ENCODE measurements around the gene AFF3. TPM values are rescaled to one million over a fixed set of nuclear protein-coding genes. Genes with fewer than 3 reads are reported as not detected.

Gene AFF3
- total and polyA plus RNA-seq, 2 of the 4 experiments (the other 2 are of a cell fraction) = 12.9 to 14.3 TPM

DNA sequence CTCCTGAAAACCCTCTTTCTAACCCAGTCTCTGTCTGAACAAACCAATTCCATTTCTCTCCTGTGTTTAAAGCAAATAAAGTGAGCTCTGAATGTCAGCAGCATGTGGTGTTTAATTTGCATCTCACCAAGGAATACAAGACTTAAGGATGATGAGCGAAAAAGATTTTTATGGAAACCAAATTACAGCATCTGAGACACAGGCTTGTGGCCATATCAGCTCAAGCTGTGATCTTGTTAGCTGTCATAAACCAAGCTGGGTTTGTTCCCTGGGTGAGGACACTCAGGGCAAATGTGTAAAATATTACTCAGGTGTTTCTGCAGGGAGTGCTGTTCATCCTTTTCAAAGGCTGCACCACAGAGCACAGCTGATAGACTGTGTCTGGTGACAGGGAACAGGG is 523.2 kb downstream of the AFF3 start:
- dilution Hi-C loops (cut with HindIII; ENCODE audit: low sequenced_read_pairs, unreplicated experiment) (no loop called here), in situ Hi-C loops (cut with MboI; ENCODE audit: low sequenced_read_pairs) (no loop called here), intact Hi-C loops (cut with micrococcal nuclease) (no loop called here)
- Histone ChIP-seq H2BK20ac (ENCODE audit: low read depth, low read length) (no peak overlapping the region), H3K9me3 (ENCODE audit: control insufficient read depth, insufficient read depth, low read length) (no peaks in the 10 kb centered on the region), H3K4me2 (ENCODE audit: low read depth, low read length) (no peak overlapping the region), H3K79me1 (ENCODE audit: low read depth in 1 of 2, low read length in 2 of 2) (no peaks in the 10 kb centered on the region), H4K8ac (ENCODE audit: low read depth in 2 of 2, low read length in 2 of 2) (no peak overlapping the region), H3K4me3 (ENCODE audit: insufficient read depth, low read depth, low read length) (no peak overlapping the region), H4K91ac (ENCODE audit: insufficient read depth, low read depth, low read length) (no peak overlapping the region), H3K36me3 (ENCODE audit: control insufficient read depth, insufficient read depth, low read length) (peaks cover 7% of the 10 kb centered on the region; the same call in 1 of the 2 replicates), H2BK15ac (ENCODE audit: low read depth, low read length) (no peak overlapping the region), H3K56ac (ENCODE audit: extremely low read depth, insufficient read depth, low read length) (no peak overlapping the region), H3K27me3 (ENCODE audit: control insufficient read depth, insufficient read depth, low read length) (no peaks in the 10 kb centered on the region), H3K4ac (ENCODE audit: low read depth, low read length) (no peak overlapping the region), H4K5ac (ENCODE audit: low read depth, low read length) (no peak overlapping the region), H2BK5ac (ENCODE audit: low read depth, low read length, poor library complexity, severe bottlenecking) (no peak overlapping the region), H2AK9ac (replicated peaks; ENCODE audit: low read depth, low read length, poor library complexity) (no peak overlapping the region), H3K27ac (ENCODE audit: insufficient read depth, low read length) (no peak overlapping the region), H2AFZ (replicated peaks; ENCODE audit: low read length, poor library complexity) (no peak overlapping the region), H3K9ac (ENCODE audit: low read depth, low read length) (no peak overlapping the region), H2BK120ac (ENCODE audit: low read depth, low read length) (no peak overlapping the region), H4K20me1 (ENCODE audit: insufficient read depth, low read length) (no peaks in the 10 kb centered on the region), H2AK5ac (ENCODE audit: low read depth, low read length) (no peak overlapping the region), H3K9me1 (ENCODE audit: insufficient read depth, low read length) (peaks cover 3% of the 10 kb centered on the region; the same call in 1 of the 2 replicates), H3K14ac (replicated peaks; ENCODE audit: low read depth, low read length) (no peak overlapping the region), H3K18ac (ENCODE audit: low read depth, low read length) (no peak overlapping the region), H3K4me1 (ENCODE audit: control insufficient read depth, insufficient read depth, low read length) (peaks cover 3% of the 10 kb centered on the region), H3K23ac (ENCODE audit: low read depth, low read length) (no peak overlapping the region)
- DNase-seq = no peak
- no peak for ATAC-seq (ENCODE audit: low read depth)
- WGBS, 2 experiments (ENCODE audit: extremely low coverage in 2 of 2, insufficient read length in 1 of 2) = 100% methylated on average over 1 of the region's 1 CpG; no CpG with 5 or more reads in 1 of the 2 experiments
- CTCF ChIA-PET = no interaction called here
- POLR2A ChIA-PET (ENCODE audit: unreplicated experiment) = no interaction called here
- TF ChIP-seq RFX5 (IDR thresholded peaks at IDR 0.05; ENCODE audit: low read depth, low read length) = no peak
- no peak for TF ChIP-seq MAFK (IDR thresholded peaks at IDR 0.05; ENCODE audit: low read depth, low read length)
- TF ChIP-seq, protein P1, sequence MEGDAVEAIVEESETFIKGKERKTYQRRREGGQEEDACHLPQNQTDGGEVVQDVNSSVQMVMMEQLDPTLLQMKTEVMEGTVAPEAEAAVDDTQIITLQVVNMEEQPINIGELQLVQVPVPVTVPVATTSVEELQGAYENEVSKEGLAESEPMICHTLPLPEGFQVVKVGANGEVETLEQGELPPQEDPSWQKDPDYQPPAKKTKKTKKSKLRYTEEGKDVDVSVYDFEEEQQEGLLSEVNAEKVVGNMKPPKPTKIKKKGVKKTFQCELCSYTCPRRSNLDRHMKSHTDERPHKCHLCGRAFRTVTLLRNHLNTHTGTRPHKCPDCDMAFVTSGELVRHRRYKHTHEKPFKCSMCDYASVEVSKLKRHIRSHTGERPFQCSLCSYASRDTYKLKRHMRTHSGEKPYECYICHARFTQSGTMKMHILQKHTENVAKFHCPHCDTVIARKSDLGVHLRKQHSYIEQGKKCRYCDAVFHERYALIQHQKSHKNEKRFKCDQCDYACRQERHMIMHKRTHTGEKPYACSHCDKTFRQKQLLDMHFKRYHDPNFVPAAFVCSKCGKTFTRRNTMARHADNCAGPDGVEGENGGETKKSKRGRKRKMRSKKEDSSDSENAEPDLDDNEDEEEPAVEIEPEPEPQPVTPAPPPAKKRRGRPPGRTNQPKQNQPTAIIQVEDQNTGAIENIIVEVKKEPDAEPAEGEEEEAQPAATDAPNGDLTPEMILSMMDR (conservative IDR thresholded peaks at IDR 0.05; ENCODE audit: low read depth, low read length) = no peak
- TF ChIP-seq, protein P2, sequence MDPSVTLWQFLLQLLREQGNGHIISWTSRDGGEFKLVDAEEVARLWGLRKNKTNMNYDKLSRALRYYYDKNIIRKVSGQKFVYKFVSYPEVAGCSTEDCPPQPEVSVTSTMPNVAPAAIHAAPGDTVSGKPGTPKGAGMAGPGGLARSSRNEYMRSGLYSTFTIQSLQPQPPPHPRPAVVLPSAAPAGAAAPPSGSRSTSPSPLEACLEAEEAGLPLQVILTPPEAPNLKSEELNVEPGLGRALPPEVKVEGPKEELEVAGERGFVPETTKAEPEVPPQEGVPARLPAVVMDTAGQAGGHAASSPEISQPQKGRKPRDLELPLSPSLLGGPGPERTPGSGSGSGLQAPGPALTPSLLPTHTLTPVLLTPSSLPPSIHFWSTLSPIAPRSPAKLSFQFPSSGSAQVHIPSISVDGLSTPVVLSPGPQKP (IDR thresholded peaks at IDR 0.05; ENCODE audit: borderline replicate concordance, low read depth, low read length) = no peak
- TF ChIP-seq, protein P3, sequence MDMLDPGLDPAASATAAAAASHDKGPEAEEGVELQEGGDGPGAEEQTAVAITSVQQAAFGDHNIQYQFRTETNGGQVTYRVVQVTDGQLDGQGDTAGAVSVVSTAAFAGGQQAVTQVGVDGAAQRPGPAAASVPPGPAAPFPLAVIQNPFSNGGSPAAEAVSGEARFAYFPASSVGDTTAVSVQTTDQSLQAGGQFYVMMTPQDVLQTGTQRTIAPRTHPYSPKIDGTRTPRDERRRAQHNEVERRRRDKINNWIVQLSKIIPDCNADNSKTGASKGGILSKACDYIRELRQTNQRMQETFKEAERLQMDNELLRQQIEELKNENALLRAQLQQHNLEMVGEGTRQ (IDR thresholded peaks at IDR 0.05; ENCODE audit: low read depth, low read length) = no peak
- no peak for TF ChIP-seq CEBPB (IDR thresholded peaks at IDR 0.05; ENCODE audit: low read depth, low read length)
- TF ChIP-seq SMC3 (IDR thresholded peaks at IDR 0.05; ENCODE audit: low read depth, low read length) = no peak
- no TSS peak for BruUV-seq (replicated peaks)

All from IMR-90 (cell line).